Neural cell (in vitro differentiated cells): ENCODE measurements around the gene SLC6A1. TPM values are rescaled to one million over a fixed set of nuclear protein-coding genes. Genes with fewer than 3 reads are reported as not detected.

Source experiments
- polyA plus RNA-seq: library from polyadenylated mRNA; depleted of rRNA; stranded (reverse); fragments of >200 nt; gene quantifications from 2 replicates; pipeline ENCODE4 v1.2.3, GENCODE V29; 2014

SLC6A1 gene
- polyA plus RNA-seq, 1 donor from 2014 or later = 43.2 TPM

Other genes starting within 250 kb of the SLC6A1 start
- 2.8 and 4.2 TPM in 2 replicates for gene SLC6A11, start 176.5 kb upstream of the SLC6A1 start, polyA plus RNA-seq
- 0.06 and 0.08 TPM in 2 replicates for gene HRH1, start 161.7 kb downstream of the SLC6A1 start, polyA plus RNA-seq